ENCODE results near the gene NUP188.

The NUP188 gene

DNA sequence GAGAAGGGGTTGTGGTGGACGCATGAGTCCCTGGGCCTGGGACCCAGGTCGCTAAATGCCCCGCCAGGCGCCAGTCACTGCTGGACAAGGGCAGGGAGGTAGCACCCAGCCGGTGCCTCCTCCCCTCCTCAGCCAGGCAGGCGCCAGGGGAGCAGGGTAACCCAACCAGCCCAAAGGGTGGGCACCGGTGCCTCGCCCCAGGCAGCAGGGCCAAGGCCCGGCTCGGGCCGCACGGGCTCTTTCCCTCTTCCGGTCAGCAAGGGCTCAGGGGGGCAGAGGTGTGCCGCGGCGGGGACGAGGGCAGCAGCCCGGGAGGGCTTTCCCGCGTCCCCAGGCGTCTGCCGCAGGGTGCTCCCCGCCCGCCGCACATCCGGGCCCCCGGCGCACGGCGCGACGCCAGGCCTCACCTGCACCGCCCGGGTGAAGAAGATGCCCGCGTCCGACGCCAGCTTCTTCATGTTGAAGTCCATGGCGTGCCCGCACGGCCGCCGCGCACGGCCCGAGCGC, 80.2 kb downstream of the NUP188 start (continued):
- TF ChIP-seq ZNF16 (tag by site-specific recombination; IDR thresholded peaks at IDR 0.05; ENCODE audit: low read depth): no peak
- no peak for TF ChIP-seq ZNF292 (tag by site-specific recombination; IDR thresholded peaks at IDR 0.05; ENCODE audit: borderline replicate concordance, low read depth)
- TF ChIP-seq ZNF843 (tag by site-specific recombination; IDR thresholded peaks at IDR 0.05): no peak
- no peak for TF ChIP-seq ZFP37 (tag by site-specific recombination; IDR thresholded peaks at IDR 0.05)
- no peak for TF ChIP-seq YY1 (tag by site-specific recombination; IDR thresholded peaks at IDR 0.05)
- TF ChIP-seq ZNF114 (tag by site-specific recombination; IDR thresholded peaks at IDR 0.05): no peak
- no peak; the same call in 1 of the 2 replicates for TF ChIP-seq SP3 (tag by site-specific recombination; IDR thresholded peaks at IDR 0.05)
- TF ChIP-seq ZNF394 (tag by site-specific recombination; IDR thresholded peaks at IDR 0.05; ENCODE audit: borderline replicate concordance): no peak
- TF ChIP-seq ZNF366 (tag by site-specific recombination; conservative IDR thresholded peaks at IDR 0.05): no peak
- TF ChIP-seq, protein P1, sequence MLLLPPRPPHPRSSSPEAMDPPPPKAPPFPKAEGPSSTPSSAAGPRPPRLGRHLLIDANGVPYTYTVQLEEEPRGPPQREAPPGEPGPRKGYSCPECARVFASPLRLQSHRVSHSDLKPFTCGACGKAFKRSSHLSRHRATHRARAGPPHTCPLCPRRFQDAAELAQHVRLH (tag by site-specific recombination; IDR thresholded peaks at IDR 0.05): peak; percentile 82; the same call in 1 of the 2 replicates
- TF ChIP-seq ZNF501 (tag by site-specific recombination; IDR thresholded peaks at IDR 0.05): no peak
- no peak for TF ChIP-seq ZFP41 (tag by site-specific recombination; IDR thresholded peaks at IDR 0.05; ENCODE audit: borderline replicate concordance)
- no peak for TF ChIP-seq ZNF560 (tag by site-specific recombination; IDR thresholded peaks at IDR 0.05; ENCODE audit: borderline replicate concordance)
- TF ChIP-seq ZNF133 (tag by site-specific recombination; IDR thresholded peaks at IDR 0.05): no peak
- TF ChIP-seq ZNF548 (tag by site-specific recombination; IDR thresholded peaks at IDR 0.05): no peak
- no peak for TF ChIP-seq ZNF529 (tag by site-specific recombination; IDR thresholded peaks at IDR 0.05; ENCODE audit: insufficient replicate concordance)
- no peak for TF ChIP-seq ZNF544 (tag by site-specific recombination; IDR thresholded peaks at IDR 0.05)
- no peak for TF ChIP-seq MEIS1 (CRISPR knock-in tag; IDR thresholded peaks at IDR 0.05; ENCODE audit: borderline replicate concordance)
- no peak for TF ChIP-seq ZNF600 (tag by site-specific recombination; IDR thresholded peaks at IDR 0.05)
- no peak for TF ChIP-seq ZNF19 (tag by site-specific recombination; IDR thresholded peaks at IDR 0.05; ENCODE audit: low read depth)
- no peak for TF ChIP-seq ZNF701 (tag by site-specific recombination; IDR thresholded peaks at IDR 0.05)
- no peak for TF ChIP-seq ZNF585B (tag by site-specific recombination; IDR thresholded peaks at IDR 0.05)
- no peak for TF ChIP-seq KLF7 (tag by site-specific recombination; IDR thresholded peaks at IDR 0.05; ENCODE audit: borderline replicate concordance)
- no peak for TF ChIP-seq ZNF426 (tag by site-specific recombination; IDR thresholded peaks at IDR 0.05)
- no peak for TF ChIP-seq ZNF350 (tag by site-specific recombination; IDR thresholded peaks at IDR 0.05)
- TF ChIP-seq, protein P2, sequence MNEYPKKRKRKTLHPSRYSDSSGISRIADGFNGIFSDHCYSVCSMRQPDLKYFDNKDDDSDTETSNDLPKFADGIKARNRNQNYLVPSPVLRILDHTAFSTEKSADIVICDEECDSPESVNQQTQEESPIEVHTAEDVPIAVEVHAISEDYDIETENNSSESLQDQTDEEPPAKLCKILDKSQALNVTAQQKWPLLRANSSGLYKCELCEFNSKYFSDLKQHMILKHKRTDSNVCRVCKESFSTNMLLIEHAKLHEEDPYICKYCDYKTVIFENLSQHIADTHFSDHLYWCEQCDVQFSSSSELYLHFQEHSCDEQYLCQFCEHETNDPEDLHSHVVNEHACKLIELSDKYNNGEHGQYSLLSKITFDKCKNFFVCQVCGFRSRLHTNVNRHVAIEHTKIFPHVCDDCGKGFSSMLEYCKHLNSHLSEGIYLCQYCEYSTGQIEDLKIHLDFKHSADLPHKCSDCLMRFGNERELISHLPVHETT (tag by site-specific recombination; IDR thresholded peaks at IDR 0.05): no peak
- TF ChIP-seq ZNF530 (tag by site-specific recombination; IDR thresholded peaks at IDR 0.05; ENCODE audit: low read depth): no peak
- TF ChIP-seq OVOL3 (tag by site-specific recombination; IDR thresholded peaks at IDR 0.05): no peak
- peak; percentile 41 for TF ChIP-seq SP2 (tag by site-specific recombination; IDR thresholded peaks at IDR 0.05)
- peak; percentile 20; the same call in 1 of the 2 replicates for TF ChIP-seq KLF10 (tag by site-specific recombination; IDR thresholded peaks at IDR 0.05)
- peak; percentile 10; the same call in 1 of the 2 replicates for TF ChIP-seq WT1 (tag by site-specific recombination; IDR thresholded peaks at IDR 0.05)
- no peak for TF ChIP-seq ZNF48 (tag by site-specific recombination; IDR thresholded peaks at IDR 0.05)
- TF ChIP-seq ZNF184 (tag by site-specific recombination; IDR thresholded peaks at IDR 0.05): no peak
- TF ChIP-seq ZFP3 (tag by site-specific recombination; IDR thresholded peaks at IDR 0.05; ENCODE audit: low read depth): no peak
- no peak for TF ChIP-seq ZNF514 (tag by site-specific recombination; IDR thresholded peaks at IDR 0.05)
- TF ChIP-seq, protein P3, sequence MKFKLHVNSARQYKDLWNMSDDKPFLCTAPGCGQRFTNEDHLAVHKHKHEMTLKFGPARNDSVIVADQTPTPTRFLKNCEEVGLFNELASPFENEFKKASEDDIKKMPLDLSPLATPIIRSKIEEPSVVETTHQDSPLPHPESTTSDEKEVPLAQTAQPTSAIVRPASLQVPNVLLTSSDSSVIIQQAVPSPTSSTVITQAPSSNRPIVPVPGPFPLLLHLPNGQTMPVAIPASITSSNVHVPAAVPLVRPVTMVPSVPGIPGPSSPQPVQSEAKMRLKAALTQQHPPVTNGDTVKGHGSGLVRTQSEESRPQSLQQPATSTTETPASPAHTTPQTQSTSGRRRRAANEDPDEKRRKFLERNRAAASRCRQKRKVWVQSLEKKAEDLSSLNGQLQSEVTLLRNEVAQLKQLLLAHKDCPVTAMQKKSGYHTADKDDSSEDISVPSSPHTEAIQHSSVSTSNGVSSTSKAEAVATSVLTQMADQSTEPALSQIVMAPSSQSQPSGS (tag by site-specific recombination; IDR thresholded peaks at IDR 0.05; ENCODE audit: low read depth): no peak
- TF ChIP-seq ZNF335 (tag by site-specific recombination; conservative IDR thresholded peaks at IDR 0.05): peak; percentile 75
- TF ChIP-seq ZNF596 (tag by site-specific recombination; IDR thresholded peaks at IDR 0.05): no peak
- no peak for TF ChIP-seq ZNF677 (tag by site-specific recombination; IDR thresholded peaks at IDR 0.05)

Measured in HEK293 (cell line).